ENCODE results near the gene CRABP1. TPM values are rescaled to one million over a fixed set of nuclear protein-coding genes. Genes with fewer than 3 reads are reported as not detected.

Gene CRABP1
- total RNA-seq, 2 experiments from 2014 or later = not detected

DNA sequence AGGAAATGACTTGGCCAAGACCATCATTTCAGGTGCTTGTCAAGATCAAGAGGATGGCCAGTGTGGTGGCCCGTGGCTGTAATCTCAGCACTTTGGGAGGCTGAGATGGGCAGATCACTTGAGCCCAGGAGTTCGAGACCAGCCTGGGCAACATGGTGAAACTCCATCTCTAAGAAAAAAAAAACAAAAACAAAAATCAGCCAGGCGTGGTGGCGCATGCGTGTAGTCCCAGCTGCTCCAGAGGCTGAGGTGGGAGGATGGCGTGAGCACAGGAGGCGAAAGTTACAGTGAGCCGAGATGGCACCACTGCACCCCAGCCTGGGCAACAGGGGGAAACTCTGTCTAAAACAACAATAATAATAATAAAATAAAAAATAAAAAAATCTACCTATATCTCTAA, 15.0 kb downstream of the CRABP1 start:
- no peaks in the 10 kb centered on the region for H3K79me2 ChIP-seq (ENCODE audit: insufficient read depth, low read depth, low read length)
- TF ChIP-seq EZH2phosphoT487 (IDR thresholded peaks at IDR 0.05; ENCODE audit: borderline replicate concordance, low read depth, low read length) = no peak
- TF ChIP-seq, protein P1, sequence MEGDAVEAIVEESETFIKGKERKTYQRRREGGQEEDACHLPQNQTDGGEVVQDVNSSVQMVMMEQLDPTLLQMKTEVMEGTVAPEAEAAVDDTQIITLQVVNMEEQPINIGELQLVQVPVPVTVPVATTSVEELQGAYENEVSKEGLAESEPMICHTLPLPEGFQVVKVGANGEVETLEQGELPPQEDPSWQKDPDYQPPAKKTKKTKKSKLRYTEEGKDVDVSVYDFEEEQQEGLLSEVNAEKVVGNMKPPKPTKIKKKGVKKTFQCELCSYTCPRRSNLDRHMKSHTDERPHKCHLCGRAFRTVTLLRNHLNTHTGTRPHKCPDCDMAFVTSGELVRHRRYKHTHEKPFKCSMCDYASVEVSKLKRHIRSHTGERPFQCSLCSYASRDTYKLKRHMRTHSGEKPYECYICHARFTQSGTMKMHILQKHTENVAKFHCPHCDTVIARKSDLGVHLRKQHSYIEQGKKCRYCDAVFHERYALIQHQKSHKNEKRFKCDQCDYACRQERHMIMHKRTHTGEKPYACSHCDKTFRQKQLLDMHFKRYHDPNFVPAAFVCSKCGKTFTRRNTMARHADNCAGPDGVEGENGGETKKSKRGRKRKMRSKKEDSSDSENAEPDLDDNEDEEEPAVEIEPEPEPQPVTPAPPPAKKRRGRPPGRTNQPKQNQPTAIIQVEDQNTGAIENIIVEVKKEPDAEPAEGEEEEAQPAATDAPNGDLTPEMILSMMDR (conservative IDR thresholded peaks at IDR 0.05; ENCODE audit: low read length) = no peak
- no peak overlapping the region for H3K4me3 ChIP-seq (ENCODE audit: low read depth, low read length, poor library complexity, severe bottlenecking)
- H3K9me3 ChIP-seq (ENCODE audit: low read length) = no peaks in the 10 kb centered on the region
- no peak for DNase-seq (ENCODE audit: low spot score)
- ChIA-PET CTCF (ENCODE audit: unreplicated experiment) (no interaction called here), POLR2A (interaction anchor here (0.7 kb wide), 1 partner anchor 22 kb away, joined by 3 read pairs; no protein-coding TSS in a partner anchor)
- H3K4me1 ChIP-seq (ENCODE audit: insufficient read depth, low read length, poor library complexity, severe bottlenecking) = no peaks in the 10 kb centered on the region
- no TSS peak for BruUV-seq (replicated peaks)
- no peak overlapping the region for H3K27ac ChIP-seq (ENCODE audit: low read depth, low read length, poor library complexity, severe bottlenecking)
- no peaks in the 10 kb centered on the region for H3K36me3 ChIP-seq (ENCODE audit: insufficient read depth, low read length)
- H3K9me2 ChIP-seq (ENCODE audit: insufficient read depth, low read length) = no peaks in the 10 kb centered on the region
- H3K4me2 ChIP-seq (ENCODE audit: low read length) = no peak overlapping the region
- H2AFZ ChIP-seq (ENCODE audit: low read length) = no peak overlapping the region
- H4K20me1 ChIP-seq (ENCODE audit: insufficient read depth, low read length) = no peaks in the 10 kb centered on the region
- intact Hi-C loops (cut with micrococcal nuclease; ENCODE audit: unreplicated experiment) = no loop called here

- H3K9me3 ChIP-seq (ENCODE audit: low read length) = no peaks in the 10 kb centered on the region
- ChIA-PET CTCF (ENCODE audit: unreplicated experiment) (no interaction called here), POLR2A (interaction anchor here (0.9 kb wide), 1 partner anchor 68 kb away, joined by 3 read pairs; no protein-coding TSS in a partner anchor)
- no peaks in the 10 kb centered on the region for H3K36me3 ChIP-seq (ENCODE audit: insufficient read depth, low read length)
- no TSS peak for BruUV-seq (replicated peaks)
- TF ChIP-seq EZH2phosphoT487 (IDR thresholded peaks at IDR 0.05; ENCODE audit: borderline replicate concordance, low read depth, low read length) = no peak
- TF ChIP-seq, protein P1 (conservative IDR thresholded peaks at IDR 0.05; ENCODE audit: low read length) = no peak
- no peaks in the 10 kb centered on the region for H3K4me1 ChIP-seq (ENCODE audit: insufficient read depth, low read length, poor library complexity, severe bottlenecking)
- no peak for DNase-seq (ENCODE audit: low spot score)
- H3K4me3 ChIP-seq (ENCODE audit: low read depth, low read length, poor library complexity, severe bottlenecking) = no peak overlapping the region
- H4K20me1 ChIP-seq (ENCODE audit: insufficient read depth, low read length) = no peaks in the 10 kb centered on the region
- H2AFZ ChIP-seq (ENCODE audit: low read length) = no peak overlapping the region
- H3K79me2 ChIP-seq (ENCODE audit: insufficient read depth, low read depth, low read length) = no peaks in the 10 kb centered on the region
- H3K27ac ChIP-seq (ENCODE audit: low read depth, low read length, poor library complexity, severe bottlenecking) = no peak overlapping the region
- intact Hi-C loops (cut with micrococcal nuclease; ENCODE audit: unreplicated experiment) = no loop called here
- no peaks in the 10 kb centered on the region for H3K9me2 ChIP-seq (ENCODE audit: insufficient read depth, low read length)
- no peak overlapping the region for H3K4me2 ChIP-seq (ENCODE audit: low read length)
Observed at GRCh38 chr15:78358102-78358870, 18.1 kb downstream of the CRABP1 start.

Measured in OCI-LY7 (cell line).